Endothelial cell of umbilical vein (primary cell): Measurements from ENCODE around the gene PRDM16. TPM values are rescaled to one million over a fixed set of nuclear protein-coding genes. Genes with fewer than 3 reads are reported as not detected.

Source experiments
- BruUV-seq: library from RNA; stranded (reverse); fragments of 400-500 nt; replicated peaks from 2 replicates; lab custom pipeline; 2021; lab: Mats Ljungman, UMichigan
- CTCF ChIA-PET: fragments of 300-600, 350-600 bp; sonication (Branson Sonifier 250); formaldehyde crosslinking; loops from one replicate; lab custom pipeline; 2021; ENCODE audit warnings: antibody characterized with exemption, inconsistent platforms; lab: Charles Lee
- POLR2A ChIA-PET: fragments of 300-600, 350-600 bp; sonication (Branson Sonifier 250); formaldehyde crosslinking; loops from one replicate; lab custom pipeline; 2021; ENCODE audit warnings: antibody characterized with exemption, inconsistent platforms; lab: Charles Lee
- DNase-seq: peaks from one replicate; pipeline ENCODE4 v3.0.0-alpha.2; 2011; ENCODE audit warnings: low read depth, low spot score
- FAIRE-seq: peaks from 2 replicates; lab custom pipeline; 2011; peaks lifted over from hg19 to GRCh38; lab: Jason Lieb, UNC
- H2AFZ ChIP-seq: 2 replicates; pipeline ENCODE4 v1.6.0; 2012; ENCODE audit warnings: low read depth, low read length, control low read depth, inconsistent platforms
- H3K27ac ChIP-seq: 2 replicates; pipeline ENCODE4 v1.5.1; 2011; ENCODE audit warnings: low read depth, mild to moderate bottlenecking, control low read depth, low read length, moderate library complexity; ENCODE audit not compliant: insufficient read depth
- H3K27me3 ChIP-seq, 2 experiments: 2 replicates each; pipeline versions ENCODE4 v1.6.0 to v1.6.1; 2011; ENCODE audit warnings: low read length in 2 of 2, mixed read lengths in 1 of 2; ENCODE audit not compliant: control insufficient read depth in 2 of 2, insufficient read depth in 2 of 2
- H3K36me3 ChIP-seq, 2 experiments: 2 replicates in 1 of 2; 3 replicates in 1 of 2; pipeline ENCODE4 v1.5.1; 2011; ENCODE audit warnings: low read length in 2 of 2, mild to moderate bottlenecking in 1 of 2, moderate library complexity in 1 of 2; ENCODE audit not compliant: control insufficient read depth in 2 of 2, insufficient read depth in 2 of 2; ENCODE audit errors: extremely low read depth in 1 of 2
- H3K4me1 ChIP-seq: 3 replicates; pipeline ENCODE4 v1.5.1; 2011; ENCODE audit warnings: mild to moderate bottlenecking, low read length; ENCODE audit not compliant: control insufficient read depth, insufficient read depth; ENCODE audit errors: extremely low read depth
- H3K4me2 ChIP-seq: 2 replicates; pipeline ENCODE4 v1.6.1; 2011; ENCODE audit warnings: low read length, control low read depth, mixed read lengths; ENCODE audit not compliant: insufficient read depth
- H3K4me3 ChIP-seq, 3 experiments: fragments of 200-600 bp in 1 of 3; sonication (generic), shearing (Covaris generic) in 1 of 3; replicated peaks in 1 of 3; 2 replicates each; pipeline ENCODE4 v1.5.1; 2011 to 2016; ENCODE audit warnings: control low read depth in 3 of 3, low read length in 3 of 3, mild to moderate bottlenecking in 2 of 3, inconsistent platforms in 1 of 3, low read depth in 1 of 3, moderate library complexity in 1 of 3; ENCODE audit not compliant: insufficient read depth in 1 of 3
- H3K79me2 ChIP-seq: 2 replicates; pipeline ENCODE4 v1.6.0; 2012; ENCODE audit warnings: low read length, inconsistent platforms; ENCODE audit not compliant: control insufficient read depth, insufficient read depth
- H3K9ac ChIP-seq: replicated peaks from 2 replicates; pipeline ENCODE3; 2011; ENCODE audit warnings: low read length, control low read depth; ENCODE audit not compliant: insufficient read depth; ENCODE audit errors: extremely low read depth
- H3K9me1 ChIP-seq: replicated peaks from 3 replicates; pipeline ENCODE4 v1.6.0; 2011; ENCODE audit warnings: mild to moderate bottlenecking, low read length; ENCODE audit not compliant: control insufficient read depth, insufficient read depth; ENCODE audit errors: extremely low read depth
- H3K9me3 ChIP-seq: replicated peaks from 2 replicates; pipeline ENCODE4 v1.5.1; 2012; ENCODE audit warnings: low read length, inconsistent platforms; ENCODE audit not compliant: control insufficient read depth, insufficient read depth
- H4K20me1 ChIP-seq: replicated peaks from 2 replicates; pipeline ENCODE3; 2011; ENCODE audit warnings: mild to moderate bottlenecking, low read length; ENCODE audit not compliant: control insufficient read depth, insufficient read depth; ENCODE audit errors: extremely low read depth
- EZH2 ChIP-seq: IDR thresholded peaks from 2 replicates; pipeline ENCODE4 v1.6.1; 2012; ENCODE audit warnings: borderline replicate concordance, low read depth, mild to moderate bottlenecking, moderate library complexity, low read length, inconsistent platforms; ENCODE audit not compliant: severe bottlenecking
- FOS ChIP-seq: IDR thresholded peaks from 2 replicates; pipeline ENCODE4 v1.6.1; 2011; ENCODE audit warnings: mild to moderate bottlenecking, low read length, moderate library complexity, borderline replicate concordance; ENCODE audit not compliant: insufficient read depth
- GATA2 ChIP-seq: IDR thresholded peaks from 2 replicates; pipeline ENCODE4 v1.7.0; 2011; ENCODE audit warnings: low read depth, mild to moderate bottlenecking, moderate library complexity, mixed read lengths, low read length; ENCODE audit not compliant: insufficient read length, insufficient read depth
- JUN ChIP-seq: IDR thresholded peaks from 2 replicates; pipeline ENCODE4 v1.6.1; 2011; ENCODE audit warnings: borderline replicate concordance, low read depth; ENCODE audit not compliant: insufficient read length, insufficient read depth
- MYC ChIP-seq: IDR thresholded peaks from one replicate; pipeline ENCODE4 v1.6.1; 2011; ENCODE audit warnings: mild to moderate bottlenecking, low read depth, low read length
- POLR2A ChIP-seq: IDR thresholded peaks from 2 replicates; pipeline ENCODE4 v1.6.1; 2012; ENCODE audit warnings: low read depth, mild to moderate bottlenecking, control low read depth, low read length
- dilution Hi-C: fragments of 300-500 bp; cut with MboI; formaldehyde crosslinking; loops from one replicate; pipeline ENCODE4 v1.15.0; 2019; ENCODE audit warnings: low sequenced_read_pairs; ENCODE audit not compliant: extremely low pct_ligation_motif_present
- intact Hi-C: fragments of 100-400 bp; cut with micrococcal nuclease; formaldehyde crosslinking; loops from one replicate; pipeline ENCODE4 v1.10.0; 2022
- polyA plus RNA-seq, 4 experiments: library from polyadenylated mRNA; depleted of rRNA in 3 of 4; stranded (reverse) in 3 of 4; unstranded in 1 of 4; fragments of >200 nt; gene quantifications; 2 replicates each; pipeline versions ENCODE4 v1.2.1 to v1.2.3, GENCODE V29; 2011 to 2012; ENCODE audit warnings: missing spikeins in 1 of 4
- total RNA-seq: library from RNA; stranded (reverse); gene quantifications from 2 replicates; pipeline ENCODE4 v1.2.3, GENCODE V29; 2021
- TF ChIP-seq, protein P1 (sequence below), 2 donors: IDR thresholded peaks; 1 replicate in 1 of 2; 2 replicates in 1 of 2; pipeline ENCODE4 v1.5.1; 2011; ENCODE audit warnings: low read length in 2 of 2, mild to moderate bottlenecking in 2 of 2, moderate library complexity in 2 of 2, control low read depth in 1 of 2, inconsistent platforms in 1 of 2, low read depth in 1 of 2; ENCODE audit not compliant: insufficient read depth in 1 of 2; ENCODE audit errors: extremely low read depth in 1 of 2
- TF ChIP-seq, protein P2 (sequence below): IDR thresholded peaks from 2 replicates; pipeline ENCODE4 v1.6.1; 2011; ENCODE audit not compliant: insufficient read depth, insufficient read length

The PRDM16 gene
- total and polyA plus RNA-seq, 2 donors (not counting 3 experiments of a cell fraction or from before 2014, with no cell fraction given): not detected

DNA sequence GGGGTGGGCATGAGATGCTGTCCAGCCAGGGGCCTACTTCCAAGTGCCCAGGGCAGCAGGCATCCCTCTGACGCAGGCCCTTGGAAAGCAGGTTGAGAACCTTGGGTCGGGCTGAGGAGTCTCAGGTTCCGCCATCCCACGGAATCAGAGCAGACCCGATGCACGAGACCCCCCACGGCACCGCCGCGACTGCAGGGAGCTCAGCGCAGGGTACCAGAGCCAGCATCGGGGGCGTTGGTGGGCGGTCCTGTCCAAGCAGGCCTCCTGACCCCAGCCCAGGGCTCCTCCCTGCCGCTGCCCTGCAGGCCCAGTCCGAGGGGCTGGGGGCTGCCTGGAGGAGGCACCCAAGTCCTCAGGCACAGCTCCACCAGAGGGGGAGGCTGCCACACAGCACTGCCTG lies 177.2 kb downstream of the PRDM16 start:
- Histone ChIP-seq H3K36me3 (no peaks in the 10 kb centered on the region), H3K9me3 (no peaks in the 10 kb centered on the region), H3K4me2 (no peak overlapping the region), H3K79me2 (no peaks in the 10 kb centered on the region), H3K4me1 (no peaks in the 10 kb centered on the region), H3K9me1 (no peaks in the 10 kb centered on the region), H3K4me3 (no peak overlapping the region), H3K27ac (no peak overlapping the region), H3K9ac (no peak overlapping the region), H4K20me1 (no peaks in the 10 kb centered on the region), H2AFZ (no peak overlapping the region), H3K27me3 (peaks cover 0 to 5% of the 10 kb centered on the region in 2 experiments)
- ChIA-PET CTCF (no interaction called here), POLR2A (no interaction called here)
- DNase-seq: no peak
- TF ChIP-seq JUN: no peak
- TF ChIP-seq GATA2: no peak
- TF ChIP-seq MYC: no peak
- intact Hi-C loops (no loop called here), dilution Hi-C loops (no loop called here)
- FAIRE-seq: no peak
- BruUV-seq: no TSS peak

DNA sequence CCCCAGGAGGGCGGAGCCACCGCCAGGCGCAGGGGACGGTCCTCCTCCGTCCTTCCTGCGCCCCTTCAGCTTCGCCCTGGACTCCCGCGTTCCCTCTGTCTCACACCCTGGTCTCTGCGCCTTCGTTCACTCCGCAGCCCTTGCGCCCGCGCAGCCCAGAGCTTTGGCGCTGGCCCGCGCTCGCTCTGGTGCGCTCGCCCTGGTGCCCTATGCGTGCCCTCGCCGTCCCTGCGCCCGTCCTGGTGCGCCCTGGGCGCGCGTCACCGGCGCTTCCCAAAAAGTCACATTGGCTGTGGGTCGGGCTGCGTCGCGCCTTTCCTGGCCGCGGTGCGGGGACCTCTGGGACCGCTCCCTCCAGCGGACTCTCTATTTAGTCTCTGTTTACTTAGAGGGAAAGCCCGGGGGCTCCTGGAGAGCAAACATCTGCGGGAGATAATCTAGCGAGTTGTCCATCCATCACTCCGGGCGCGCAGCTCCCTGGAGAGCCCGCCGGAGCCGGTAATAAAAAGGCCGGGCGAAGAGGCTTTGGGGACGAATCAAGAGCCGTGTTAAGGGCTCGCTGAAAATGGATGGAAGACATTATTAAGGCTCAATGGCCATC lies 178.6 kb downstream of the PRDM16 start:
- FAIRE-seq (no peak), DNase-seq (no peak)
- H3K9me1 ChIP-seq: no peaks in the 10 kb centered on the region
- no peaks in the 10 kb centered on the region for H3K36me3 ChIP-seq
- dilution Hi-C loops: no loop called here
- no TSS peak for BruUV-seq
- H3K27me3 ChIP-seq: peaks cover 0 to 5% of the 10 kb centered on the region in 2 experiments
- no peak overlapping the region for H2AFZ ChIP-seq
- TF ChIP-seq GATA2 (no peak), POLR2A (no peak), MYC (no peak), EZH2 (no peak), FOS (no peak)
- TF ChIP-seq, protein P1, sequence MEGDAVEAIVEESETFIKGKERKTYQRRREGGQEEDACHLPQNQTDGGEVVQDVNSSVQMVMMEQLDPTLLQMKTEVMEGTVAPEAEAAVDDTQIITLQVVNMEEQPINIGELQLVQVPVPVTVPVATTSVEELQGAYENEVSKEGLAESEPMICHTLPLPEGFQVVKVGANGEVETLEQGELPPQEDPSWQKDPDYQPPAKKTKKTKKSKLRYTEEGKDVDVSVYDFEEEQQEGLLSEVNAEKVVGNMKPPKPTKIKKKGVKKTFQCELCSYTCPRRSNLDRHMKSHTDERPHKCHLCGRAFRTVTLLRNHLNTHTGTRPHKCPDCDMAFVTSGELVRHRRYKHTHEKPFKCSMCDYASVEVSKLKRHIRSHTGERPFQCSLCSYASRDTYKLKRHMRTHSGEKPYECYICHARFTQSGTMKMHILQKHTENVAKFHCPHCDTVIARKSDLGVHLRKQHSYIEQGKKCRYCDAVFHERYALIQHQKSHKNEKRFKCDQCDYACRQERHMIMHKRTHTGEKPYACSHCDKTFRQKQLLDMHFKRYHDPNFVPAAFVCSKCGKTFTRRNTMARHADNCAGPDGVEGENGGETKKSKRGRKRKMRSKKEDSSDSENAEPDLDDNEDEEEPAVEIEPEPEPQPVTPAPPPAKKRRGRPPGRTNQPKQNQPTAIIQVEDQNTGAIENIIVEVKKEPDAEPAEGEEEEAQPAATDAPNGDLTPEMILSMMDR (IDR thresholded peaks at IDR 0.05; ENCODE audit: extremely low read depth in 1 of 2, insufficient read depth in 1 of 2, low read depth in 1 of 2, low read length in 2 of 2): no peak
- TF ChIP-seq, protein P2, sequence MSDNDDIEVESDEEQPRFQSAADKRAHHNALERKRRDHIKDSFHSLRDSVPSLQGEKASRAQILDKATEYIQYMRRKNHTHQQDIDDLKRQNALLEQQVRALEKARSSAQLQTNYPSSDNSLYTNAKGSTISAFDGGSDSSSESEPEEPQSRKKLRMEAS: no peak
- H3K9ac ChIP-seq: no peak overlapping the region
- no peak overlapping the region for H3K4me3 ChIP-seq
- ChIA-PET POLR2A (no interaction called here), CTCF (no interaction called here)
- H3K9me3 ChIP-seq: no peaks in the 10 kb centered on the region
- H3K27ac ChIP-seq: no peak overlapping the region
- no peaks in the 10 kb centered on the region for H3K79me2 ChIP-seq
- no peaks in the 10 kb centered on the region for H3K4me1 ChIP-seq
- H3K4me2 ChIP-seq: no peak overlapping the region
- H4K20me1 ChIP-seq: no peaks in the 10 kb centered on the region
- intact Hi-C loops: no loop called here
